ENCODE results near the gene TFAP2D.

The TFAP2D gene

DNA sequence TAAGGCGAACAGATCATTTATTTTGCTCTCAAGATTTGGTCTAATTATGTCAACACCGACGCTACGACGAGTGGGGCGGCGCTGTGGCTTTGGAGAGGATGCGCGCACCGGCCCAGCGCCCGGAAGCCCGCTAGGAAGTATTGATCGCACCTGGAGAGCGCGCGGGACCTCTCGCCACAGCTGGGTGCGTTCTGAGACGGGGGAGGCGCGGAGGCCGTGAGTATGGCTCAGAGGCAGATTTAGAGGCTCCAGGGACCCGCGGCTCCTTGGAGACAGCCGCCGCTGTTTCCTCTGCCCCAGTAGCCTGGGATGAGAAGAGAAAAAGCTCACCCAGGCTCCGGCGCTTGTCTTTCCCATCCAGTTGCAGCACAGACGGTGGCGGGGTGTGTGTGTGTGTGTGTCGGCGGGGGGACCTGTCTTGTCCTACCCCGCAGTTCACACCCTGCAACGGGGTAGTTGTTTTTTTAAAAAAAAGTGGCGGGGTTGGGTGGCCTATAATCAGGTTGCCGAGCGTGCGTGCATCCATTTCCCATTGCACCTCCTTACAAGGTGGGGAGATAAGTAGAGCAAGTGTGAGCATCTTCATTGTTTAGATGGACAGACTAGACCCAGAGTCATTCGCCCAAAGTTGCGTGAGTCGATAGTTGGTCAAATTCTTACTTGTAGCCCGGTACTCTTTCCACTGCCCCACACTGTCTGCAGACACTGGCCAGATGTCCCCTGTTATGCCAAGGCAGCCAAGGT is 11.2 kb downstream of the TFAP2D start:
- no peaks in the 10 kb centered on the region for H3K9me3 ChIP-seq (ENCODE audit: control insufficient read depth, insufficient read depth, low read depth, low read length)
- H3K4me3 ChIP-seq (ENCODE audit: low read depth, low read length), result no peak overlapping the region
- no peaks in the 10 kb centered on the region for H3K36me3 ChIP-seq (ENCODE audit: control insufficient read depth in 2 of 2, insufficient read depth in 1 of 2, low read length in 2 of 2)
- H3K4me1 ChIP-seq (ENCODE audit: control insufficient read depth, insufficient read depth, low read length), result no peaks in the 10 kb centered on the region
- H3K27ac ChIP-seq (ENCODE audit: extremely low read depth, low read depth, low read length), result no peak overlapping the region
- ChIA-PET CTCF (no interaction called here), POLR2A (no interaction called here)
- TF ChIP-seq ZNF501 (tag by site-specific recombination; IDR thresholded peaks at IDR 0.05) (no peak), ZNF544 (tag by site-specific recombination; IDR thresholded peaks at IDR 0.05) (no peak), KLF9 (tag by site-specific recombination; IDR thresholded peaks at IDR 0.05; ENCODE audit: low read depth) (no peak), GLIS1 (tag by site-specific recombination; IDR thresholded peaks at IDR 0.05) (no peak), KLF8 (tag by site-specific recombination; IDR thresholded peaks at IDR 0.05) (no peak), ZNF585B (tag by site-specific recombination; IDR thresholded peaks at IDR 0.05) (no peak), KLF10 (tag by site-specific recombination; IDR thresholded peaks at IDR 0.05) (no peak), ZNF521 (tag by site-specific recombination; IDR thresholded peaks at IDR 0.05) (no peak), ZNF16 (tag by site-specific recombination; IDR thresholded peaks at IDR 0.05; ENCODE audit: low read depth) (no peak), ZNF10 (tag by site-specific recombination; IDR thresholded peaks at IDR 0.05) (no peak), HOXC10 (CRISPR knock-in tag; IDR thresholded peaks at IDR 0.05) (no peak)

GRCh38 chr6:50734488-50734887 is 21.2 kb downstream of the TFAP2D start:
- no peak for TF ChIP-seq ZNF174 (tag by site-specific recombination; IDR thresholded peaks at IDR 0.05)
- TF ChIP-seq, protein P1, sequence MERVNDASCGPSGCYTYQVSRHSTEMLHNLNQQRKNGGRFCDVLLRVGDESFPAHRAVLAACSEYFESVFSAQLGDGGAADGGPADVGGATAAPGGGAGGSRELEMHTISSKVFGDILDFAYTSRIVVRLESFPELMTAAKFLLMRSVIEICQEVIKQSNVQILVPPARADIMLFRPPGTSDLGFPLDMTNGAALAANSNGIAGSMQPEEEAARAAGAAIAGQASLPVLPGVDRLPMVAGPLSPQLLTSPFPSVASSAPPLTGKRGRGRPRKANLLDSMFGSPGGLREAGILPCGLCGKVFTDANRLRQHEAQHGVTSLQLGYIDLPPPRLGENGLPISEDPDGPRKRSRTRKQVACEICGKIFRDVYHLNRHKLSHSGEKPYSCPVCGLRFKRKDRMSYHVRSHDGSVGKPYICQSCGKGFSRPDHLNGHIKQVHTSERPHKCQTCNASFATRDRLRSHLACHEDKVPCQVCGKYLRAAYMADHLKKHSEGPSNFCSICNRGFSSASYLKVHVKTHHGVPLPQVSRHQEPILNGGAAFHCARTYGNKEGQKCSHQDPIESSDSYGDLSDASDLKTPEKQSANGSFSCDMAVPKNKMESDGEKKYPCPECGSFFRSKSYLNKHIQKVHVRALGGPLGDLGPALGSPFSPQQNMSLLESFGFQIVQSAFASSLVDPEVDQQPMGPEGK (tag by site-specific recombination; IDR thresholded peaks at IDR 0.05), result no peak
- no peak overlapping the region for H3K27ac ChIP-seq (ENCODE audit: extremely low read depth, low read depth, low read length)
- no peaks in the 10 kb centered on the region for H3K9me3 ChIP-seq (ENCODE audit: control insufficient read depth, insufficient read depth, low read depth, low read length)
- ChIA-PET POLR2A (no interaction called here), CTCF (interaction anchor here (0.6 to 1.1 kb wide), 2 partner anchors 93 to 592 kb away, joined by 3 to 4 read pairs; no protein-coding TSS in a partner anchor)
- no peaks in the 10 kb centered on the region for H3K36me3 ChIP-seq (ENCODE audit: control insufficient read depth in 2 of 2, insufficient read depth in 1 of 2, low read length in 2 of 2)
- H3K4me1 ChIP-seq (ENCODE audit: control insufficient read depth, insufficient read depth, low read length), result no peaks in the 10 kb centered on the region
- H3K4me3 ChIP-seq (ENCODE audit: low read depth, low read length), result no peak overlapping the region

- POLR2A ChIA-PET, result no interaction called here
- H3K27ac ChIP-seq (ENCODE audit: extremely low read depth, low read depth, low read length), result no peak overlapping the region
- no peaks in the 10 kb centered on the region for H3K9me3 ChIP-seq (ENCODE audit: control insufficient read depth, insufficient read depth, low read depth, low read length)
- TF ChIP-seq ZNF473 (tag by site-specific recombination; IDR thresholded peaks at IDR 0.05) (no peak), ZNF121 (tag by site-specific recombination; IDR thresholded peaks at IDR 0.05) (no peak), ZNF2 (tag by site-specific recombination; IDR thresholded peaks at IDR 0.05) (no peak), ZNF221 (tag by site-specific recombination; IDR thresholded peaks at IDR 0.05; ENCODE audit: borderline replicate concordance) (no peak), ZNF335 (tag by site-specific recombination; conservative IDR thresholded peaks at IDR 0.05) (no peak), ZBTB17 (tag by site-specific recombination; IDR thresholded peaks at IDR 0.05) (no peak)
- TF ChIP-seq, protein P2, sequence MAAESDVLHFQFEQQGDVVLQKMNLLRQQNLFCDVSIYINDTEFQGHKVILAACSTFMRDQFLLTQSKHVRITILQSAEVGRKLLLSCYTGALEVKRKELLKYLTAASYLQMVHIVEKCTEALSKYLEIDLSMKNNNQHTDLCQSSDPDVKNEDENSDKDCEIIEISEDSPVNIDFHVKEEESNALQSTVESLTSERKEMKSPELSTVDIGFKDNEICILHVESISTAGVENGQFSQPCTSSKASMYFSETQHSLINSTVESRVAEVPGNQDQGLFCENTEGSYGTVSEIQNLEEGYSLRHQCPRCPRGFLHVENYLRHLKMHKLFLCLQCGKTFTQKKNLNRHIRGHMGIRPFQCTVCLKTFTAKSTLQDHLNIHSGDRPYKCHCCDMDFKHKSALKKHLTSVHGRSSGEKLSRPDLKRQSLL (tag by site-specific recombination; IDR thresholded peaks at IDR 0.05), result no peak
- TF ChIP-seq, protein P3, sequence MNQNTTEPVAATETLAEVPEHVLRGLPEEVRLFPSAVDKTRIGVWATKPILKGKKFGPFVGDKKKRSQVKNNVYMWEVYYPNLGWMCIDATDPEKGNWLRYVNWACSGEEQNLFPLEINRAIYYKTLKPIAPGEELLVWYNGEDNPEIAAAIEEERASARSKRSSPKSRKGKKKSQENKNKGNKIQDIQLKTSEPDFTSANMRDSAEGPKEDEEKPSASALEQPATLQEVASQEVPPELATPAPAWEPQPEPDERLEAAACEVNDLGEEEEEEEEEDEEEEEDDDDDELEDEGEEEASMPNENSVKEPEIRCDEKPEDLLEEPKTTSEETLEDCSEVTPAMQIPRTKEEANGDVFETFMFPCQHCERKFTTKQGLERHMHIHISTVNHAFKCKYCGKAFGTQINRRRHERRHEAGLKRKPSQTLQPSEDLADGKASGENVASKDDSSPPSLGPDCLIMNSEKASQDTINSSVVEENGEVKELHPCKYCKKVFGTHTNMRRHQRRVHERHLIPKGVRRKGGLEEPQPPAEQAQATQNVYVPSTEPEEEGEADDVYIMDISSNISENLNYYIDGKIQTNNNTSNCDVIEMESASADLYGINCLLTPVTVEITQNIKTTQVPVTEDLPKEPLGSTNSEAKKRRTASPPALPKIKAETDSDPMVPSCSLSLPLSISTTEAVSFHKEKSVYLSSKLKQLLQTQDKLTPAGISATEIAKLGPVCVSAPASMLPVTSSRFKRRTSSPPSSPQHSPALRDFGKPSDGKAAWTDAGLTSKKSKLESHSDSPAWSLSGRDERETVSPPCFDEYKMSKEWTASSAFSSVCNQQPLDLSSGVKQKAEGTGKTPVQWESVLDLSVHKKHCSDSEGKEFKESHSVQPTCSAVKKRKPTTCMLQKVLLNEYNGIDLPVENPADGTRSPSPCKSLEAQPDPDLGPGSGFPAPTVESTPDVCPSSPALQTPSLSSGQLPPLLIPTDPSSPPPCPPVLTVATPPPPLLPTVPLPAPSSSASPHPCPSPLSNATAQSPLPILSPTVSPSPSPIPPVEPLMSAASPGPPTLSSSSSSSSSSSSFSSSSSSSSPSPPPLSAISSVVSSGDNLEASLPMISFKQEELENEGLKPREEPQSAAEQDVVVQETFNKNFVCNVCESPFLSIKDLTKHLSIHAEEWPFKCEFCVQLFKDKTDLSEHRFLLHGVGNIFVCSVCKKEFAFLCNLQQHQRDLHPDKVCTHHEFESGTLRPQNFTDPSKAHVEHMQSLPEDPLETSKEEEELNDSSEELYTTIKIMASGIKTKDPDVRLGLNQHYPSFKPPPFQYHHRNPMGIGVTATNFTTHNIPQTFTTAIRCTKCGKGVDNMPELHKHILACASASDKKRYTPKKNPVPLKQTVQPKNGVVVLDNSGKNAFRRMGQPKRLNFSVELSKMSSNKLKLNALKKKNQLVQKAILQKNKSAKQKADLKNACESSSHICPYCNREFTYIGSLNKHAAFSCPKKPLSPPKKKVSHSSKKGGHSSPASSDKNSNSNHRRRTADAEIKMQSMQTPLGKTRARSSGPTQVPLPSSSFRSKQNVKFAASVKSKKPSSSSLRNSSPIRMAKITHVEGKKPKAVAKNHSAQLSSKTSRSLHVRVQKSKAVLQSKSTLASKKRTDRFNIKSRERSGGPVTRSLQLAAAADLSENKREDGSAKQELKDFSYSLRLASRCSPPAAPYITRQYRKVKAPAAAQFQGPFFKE (tag by site-specific recombination; IDR thresholded peaks at IDR 0.05; ENCODE audit: borderline replicate concordance), result no peak
- no peak overlapping the region for H3K4me3 ChIP-seq (ENCODE audit: low read depth, low read length)
- no peaks in the 10 kb centered on the region for H3K4me1 ChIP-seq (ENCODE audit: control insufficient read depth, insufficient read depth, low read length)
- CTCF ChIA-PET, result interaction anchor here (0.6 kb wide), 1 partner anchor 1233 kb away, joined by 4 read pairs; no protein-coding TSS in a partner anchor
- no peaks in the 10 kb centered on the region for H3K36me3 ChIP-seq (ENCODE audit: control insufficient read depth in 2 of 2, insufficient read depth in 1 of 2, low read length in 2 of 2)
These were observed 28.8 kb downstream of the TFAP2D start for GRCh38 chr6:50742161-50742560.
